Lower leg skin (tissue), 4 donors: ENCODE measurements around the gene MS4A10. TPM values are rescaled to one million over a fixed set of nuclear protein-coding genes. Genes with fewer than 3 reads are reported as not detected.

Experiments used
- DNase-seq, 2 donors: peaks; one replicate each; pipeline ENCODE4 v3.0.0-alpha.2; 2019; ENCODE audit warnings: low spot score in 2 of 2
- H3K4me3 ChIP-seq: fragments of 200-600 bp; sonication (generic); 2 replicates; pipeline ENCODE4 v1.5.1; 2017; ENCODE audit warnings: mild to moderate bottlenecking, low read depth; ENCODE audit not compliant: poor library complexity, severe bottlenecking
- CTCF ChIP-seq, 3 donors: fragments of 450-650 bp; IDR thresholded peaks; one replicate each; pipeline ENCODE4 v1.5.1; 2016; ENCODE audit warnings: antibody characterized with exemption in 3 of 3, mild to moderate bottlenecking in 3 of 3, moderate library complexity in 2 of 3
- POLR2A ChIP-seq, 2 donors: fragments of 450-650 bp; IDR thresholded peaks; one replicate each; pipeline ENCODE4 v1.6.1; 2016 to 2017; ENCODE audit warnings: antibody characterized with exemption in 2 of 2, mild to moderate bottlenecking in 1 of 2, moderate library complexity in 1 of 2
- WGBS, 2 donors: methylation state at CpG; one replicate each; pipeline ENCODE4 v1.1.5; 2018; 5-methylcytosine and 5-hydroxymethylcytosine counted together
- intact Hi-C: fragments of 100-400 bp; cut with DNase I; formaldehyde crosslinking; loops from one replicate; pipeline ENCODE4 v1.15.0; 2023; ENCODE audit warnings: low total_unique reads
- total RNA-seq, 4 donors: library from RNA; depleted of rRNA; stranded (reverse); fragments of >200 nt; gene quantifications; one replicate each; pipeline ENCODE4 v1.1.0, GENCODE V29; 2016

MS4A10 gene
- total RNA-seq, 4 donors from 2014 or later, result not detected

GRCh38 chr11:60792521-60792920, 7.4 kb downstream of the MS4A10 start:
- H3K4me3 ChIP-seq, result no peak overlapping the region
- no peak for DNase-seq
- 81 to 87% methylated on average over 3 of the region's 3 CpGs for WGBS, 2 donors
- intact Hi-C loops, result no loop called here
- no peak for TF ChIP-seq POLR2A (IDR thresholded peaks at IDR 0.05)
- no peak for TF ChIP-seq CTCF (IDR thresholded peaks at IDR 0.05)

- WGBS, 2 donors, result 66 to 86% methylated on average over 6 of the region's 6 CpGs
- no peak overlapping the region for H3K4me3 ChIP-seq
- DNase-seq, result no peak
- TF ChIP-seq POLR2A (IDR thresholded peaks at IDR 0.05) (no peak), CTCF (IDR thresholded peaks at IDR 0.05) (no peak)
- intact Hi-C loops, result no loop called here
Measured at GRCh38 chr11:60795291-60795690, 10.2 kb downstream of the MS4A10 start.

- intact Hi-C loops, result no loop called here
- WGBS, 2 donors, result 82 to 85% methylated on average over 17 of the region's 17 CpGs
- no peak overlapping the region for H3K4me3 ChIP-seq
- TF ChIP-seq POLR2A (IDR thresholded peaks at IDR 0.05) (no peak), CTCF (IDR thresholded peaks at IDR 0.05) (no peak)
- no peak for DNase-seq
Measured at GRCh38 chr11:60797846-60798630, 12.9 kb downstream of the MS4A10 start.

GRCh38 chr11:60798631-60799030, 13.5 kb downstream of the MS4A10 start:
- DNase-seq, result no peak
- 91 to 95% methylated on average over 3 of the region's 3 CpGs for WGBS, 2 donors
- TF ChIP-seq POLR2A (IDR thresholded peaks at IDR 0.05) (no peak), CTCF (IDR thresholded peaks at IDR 0.05) (no peak)
- H3K4me3 ChIP-seq, result no peak overlapping the region
- intact Hi-C loops, result no loop called here

- no peak for DNase-seq
- TF ChIP-seq POLR2A (IDR thresholded peaks at IDR 0.05) (no peak), CTCF (IDR thresholded peaks at IDR 0.05) (no peak)
- intact Hi-C loops, result no loop called here
- WGBS, 2 donors, result 89 to 92% methylated on average over 10 of the region's 10 CpGs
- H3K4me3 ChIP-seq, result no peak overlapping the region
Measured at GRCh38 chr11:60801194-60801593, 16.1 kb downstream of the MS4A10 start.
